ENCODE data around the gene IL36B. TPM values are rescaled to one million over a fixed set of nuclear protein-coding genes. Genes with fewer than 3 reads are reported as not detected.

Gene IL36B
- polyA plus RNA-seq, 1 donor (not counting 4 experiments of a cell fraction or from before 2014, with no cell fraction given): 0.21 TPM

DNA sequence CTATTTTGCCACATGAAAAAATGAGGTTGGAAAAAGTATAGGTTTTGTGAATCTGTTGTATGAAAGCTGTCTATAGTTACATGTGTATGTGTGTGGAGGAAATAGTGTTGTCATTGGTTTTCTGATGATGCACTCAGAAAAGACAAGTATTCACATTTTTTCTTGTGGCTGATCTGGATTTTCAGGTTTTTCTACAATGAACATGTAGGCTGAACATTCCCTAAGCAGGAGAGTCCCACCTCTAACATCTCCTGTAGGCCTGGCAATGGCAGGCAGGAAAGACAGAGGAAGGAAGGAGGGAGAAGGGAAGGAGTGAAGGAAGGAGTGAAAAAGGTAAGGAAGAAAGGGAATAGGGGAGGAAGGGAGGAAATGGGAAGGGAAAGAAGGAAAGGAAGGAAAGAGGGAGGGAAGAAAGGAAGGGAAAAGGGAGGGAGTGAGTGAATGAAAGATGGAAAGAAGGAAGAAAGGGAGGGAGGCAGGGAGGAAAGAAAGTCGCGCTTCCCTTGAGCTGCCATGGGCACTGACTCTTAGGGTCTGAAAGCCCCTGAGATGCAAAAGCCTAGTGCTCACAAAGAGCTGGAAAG is 5.8 kb upstream of the IL36B start:
- dilution Hi-C loops (cut with MboI; ENCODE audit: extremely low pct_ligation_motif_present, low sequenced_read_pairs): no loop called here
- Histone ChIP-seq H3K4me3 (ENCODE audit: control insufficient read depth in 2 of 3, extremely low read depth in 1 of 3, insufficient read depth in 2 of 3, low read depth in 1 of 3, low read length in 3 of 3) (no peak overlapping the region), H3K9ac (ENCODE audit: control insufficient read depth, extremely low read depth, insufficient read depth, low read length) (no peak overlapping the region), H3K4me2 (ENCODE audit: control insufficient read depth, extremely low read depth, insufficient read depth, low read depth, low read length) (peak overlapping the region; percentile 51), H3K27ac (ENCODE audit: control insufficient read depth, insufficient read depth, low read length) (no peak overlapping the region), H3K9me3 (ENCODE audit: control insufficient read depth, low read depth, low read length) (peaks cover 8% of the 10 kb centered on the region), H3K4me1 (ENCODE audit: control insufficient read depth, extremely low read depth, insufficient read depth, low read length) (peaks cover 18% of the 10 kb centered on the region), H3K36me3 (ENCODE audit: control insufficient read depth in 2 of 2, extremely low read depth in 1 of 2, insufficient read depth in 2 of 2, low read length in 2 of 2) (no peaks in the 10 kb centered on the region), H2AFZ (ENCODE audit: control insufficient read depth, low read length) (peak overlapping the region; percentile 92), H3K27me3 (ENCODE audit: control insufficient read depth, extremely low read depth, insufficient read depth, low read length) (no peaks in the 10 kb centered on the region), H4K20me1 (ENCODE audit: control insufficient read depth, extremely low read depth, insufficient read depth, low read length) (no peaks in the 10 kb centered on the region), H3K9me1 (ENCODE audit: control insufficient read depth, extremely low read depth, insufficient read depth, low read length) (no peaks in the 10 kb centered on the region), H3K79me2 (ENCODE audit: control insufficient read depth, insufficient read depth, low read length) (no peaks in the 10 kb centered on the region)
- no peak for TF ChIP-seq EZH2 (IDR thresholded peaks at IDR 0.05; ENCODE audit: low read length)
- TF ChIP-seq, protein P1, sequence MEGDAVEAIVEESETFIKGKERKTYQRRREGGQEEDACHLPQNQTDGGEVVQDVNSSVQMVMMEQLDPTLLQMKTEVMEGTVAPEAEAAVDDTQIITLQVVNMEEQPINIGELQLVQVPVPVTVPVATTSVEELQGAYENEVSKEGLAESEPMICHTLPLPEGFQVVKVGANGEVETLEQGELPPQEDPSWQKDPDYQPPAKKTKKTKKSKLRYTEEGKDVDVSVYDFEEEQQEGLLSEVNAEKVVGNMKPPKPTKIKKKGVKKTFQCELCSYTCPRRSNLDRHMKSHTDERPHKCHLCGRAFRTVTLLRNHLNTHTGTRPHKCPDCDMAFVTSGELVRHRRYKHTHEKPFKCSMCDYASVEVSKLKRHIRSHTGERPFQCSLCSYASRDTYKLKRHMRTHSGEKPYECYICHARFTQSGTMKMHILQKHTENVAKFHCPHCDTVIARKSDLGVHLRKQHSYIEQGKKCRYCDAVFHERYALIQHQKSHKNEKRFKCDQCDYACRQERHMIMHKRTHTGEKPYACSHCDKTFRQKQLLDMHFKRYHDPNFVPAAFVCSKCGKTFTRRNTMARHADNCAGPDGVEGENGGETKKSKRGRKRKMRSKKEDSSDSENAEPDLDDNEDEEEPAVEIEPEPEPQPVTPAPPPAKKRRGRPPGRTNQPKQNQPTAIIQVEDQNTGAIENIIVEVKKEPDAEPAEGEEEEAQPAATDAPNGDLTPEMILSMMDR (optimal IDR thresholded peaks at IDR 0.05 in 1 of 3, IDR thresholded peaks at IDR 0.05 in 1 of 3, conservative IDR thresholded peaks at IDR 0.05 in 1 of 3; ENCODE audit: extremely low read depth in 1 of 3, insufficient read depth in 2 of 3, low read length in 3 of 3): no peak
- peak; percentile 53 for FAIRE-seq
- no peak for DNase-seq (ENCODE audit: low read depth, low spot score)

DNA sequence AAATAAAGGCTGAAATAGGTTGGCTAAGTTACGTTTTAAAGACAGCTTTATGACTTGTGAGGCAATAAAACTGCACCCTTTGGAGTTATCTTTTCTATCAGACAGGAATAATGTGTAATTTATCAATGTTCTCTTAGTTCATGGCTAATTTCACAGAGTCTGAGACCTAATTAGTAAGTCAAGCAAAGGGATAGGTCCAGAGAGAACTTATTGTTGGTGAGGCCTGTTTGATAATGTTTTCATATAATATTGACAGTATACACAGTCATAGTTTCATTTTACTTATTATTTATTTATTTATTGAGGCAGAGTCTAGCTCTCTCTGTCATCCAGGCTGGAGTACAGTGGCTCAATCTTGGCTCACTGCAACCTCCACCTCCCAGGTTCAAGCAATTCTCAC is 4.5 kb upstream of the IL36B start:
- Histone ChIP-seq H3K27me3 (ENCODE audit: control insufficient read depth, extremely low read depth, insufficient read depth, low read length) (no peaks in the 10 kb centered on the region), H3K4me1 (ENCODE audit: control insufficient read depth, extremely low read depth, insufficient read depth, low read length) (peaks cover 18% of the 10 kb centered on the region), H3K27ac (ENCODE audit: control insufficient read depth, insufficient read depth, low read length) (no peak overlapping the region), H4K20me1 (ENCODE audit: control insufficient read depth, extremely low read depth, insufficient read depth, low read length) (no peaks in the 10 kb centered on the region), H3K9me3 (ENCODE audit: control insufficient read depth, low read depth, low read length) (peaks cover 8% of the 10 kb centered on the region), H3K36me3 (ENCODE audit: control insufficient read depth in 2 of 2, extremely low read depth in 1 of 2, insufficient read depth in 2 of 2, low read length in 2 of 2) (no peaks in the 10 kb centered on the region), H3K9me1 (ENCODE audit: control insufficient read depth, extremely low read depth, insufficient read depth, low read length) (no peaks in the 10 kb centered on the region), H2AFZ (ENCODE audit: control insufficient read depth, low read length) (no peak overlapping the region), H3K79me2 (ENCODE audit: control insufficient read depth, insufficient read depth, low read length) (no peaks in the 10 kb centered on the region), H3K9ac (ENCODE audit: control insufficient read depth, extremely low read depth, insufficient read depth, low read length) (no peak overlapping the region), H3K4me2 (ENCODE audit: control insufficient read depth, extremely low read depth, insufficient read depth, low read depth, low read length) (no peak overlapping the region), H3K4me3 (ENCODE audit: control insufficient read depth in 2 of 3, extremely low read depth in 1 of 3, insufficient read depth in 2 of 3, low read depth in 1 of 3, low read length in 3 of 3) (no peak overlapping the region)
- dilution Hi-C loops (cut with MboI; ENCODE audit: extremely low pct_ligation_motif_present, low sequenced_read_pairs): no loop called here
- TF ChIP-seq, protein P1 (optimal IDR thresholded peaks at IDR 0.05 in 1 of 3, IDR thresholded peaks at IDR 0.05 in 1 of 3, conservative IDR thresholded peaks at IDR 0.05 in 1 of 3; ENCODE audit: extremely low read depth in 1 of 3, insufficient read depth in 2 of 3, low read length in 3 of 3): no peak
- TF ChIP-seq EZH2 (IDR thresholded peaks at IDR 0.05; ENCODE audit: low read length): no peak
- DNase-seq (ENCODE audit: low read depth, low spot score): no peak
- FAIRE-seq: no peak
